ENCODE data around the gene SRMS.

Gene SRMS

GRCh38 chr20:63549019-63549418 lies 1.5 kb upstream of the SRMS start:
- no peaks in the 10 kb centered on the region for H3K79me2 ChIP-seq (ENCODE audit: control insufficient read depth, insufficient read depth, low read length, poor library complexity)
- no peak for DNase-seq
- no peak overlapping the region for H3K4ac ChIP-seq (ENCODE audit: low read depth, low read length)
- H2BK120ac ChIP-seq (ENCODE audit: insufficient read depth, low read length, poor library complexity), result no peak overlapping the region
- H2BK5ac ChIP-seq (ENCODE audit: low read depth, low read length, poor library complexity), result no peak overlapping the region
- H3K23ac ChIP-seq (ENCODE audit: low read length), result no peak overlapping the region
- H3K4me3 ChIP-seq (ENCODE audit: low read depth, low read length), result no peak overlapping the region
- no peak overlapping the region for H2AK5ac ChIP-seq (ENCODE audit: low read length)
- no peak overlapping the region for H3K9ac ChIP-seq (ENCODE audit: low read length)
- no peaks in the 10 kb centered on the region for H3K27me3 ChIP-seq (ENCODE audit: insufficient read depth, low read length)
- H3K79me1 ChIP-seq (ENCODE audit: low read length), result peaks cover 3% of the 10 kb centered on the region
- no peak overlapping the region for H3K4me2 ChIP-seq (ENCODE audit: low read length)
- WGBS (ENCODE audit: extremely low coverage, insufficient coverage, insufficient read length), result no CpG with 5 or more reads among the region's 25 CpGs
- peaks cover 7 to 9% of the 10 kb centered on the region in 2 experiments for H3K4me1 ChIP-seq (ENCODE audit: control insufficient read depth in 1 of 2, insufficient read depth in 2 of 2, low read length in 2 of 2)
- H3K36me3 ChIP-seq (ENCODE audit: control insufficient read depth in 1 of 2, insufficient read depth in 2 of 2, low read length in 2 of 2), result no peaks in the 10 kb centered on the region
- H4K12ac ChIP-seq (ENCODE audit: low read depth, low read length), result no peak overlapping the region
- no peak overlapping the region for H3K18ac ChIP-seq (ENCODE audit: low read length)
- H3K14ac ChIP-seq (ENCODE audit: low read length), result no peak overlapping the region
- H3K9me3 ChIP-seq (ENCODE audit: insufficient read depth, low read depth, low read length), result peaks cover 2% of the 10 kb centered on the region
- H3K27ac ChIP-seq (ENCODE audit: low read depth, low read length), result no peak overlapping the region
- no peak overlapping the region for H4K91ac ChIP-seq (ENCODE audit: low read depth, low read length)
- H2AFZ ChIP-seq (ENCODE audit: insufficient read depth, low read length, poor library complexity), result no peak overlapping the region
- no peak overlapping the region for H4K8ac ChIP-seq (ENCODE audit: low read depth, low read length)
- H2BK12ac ChIP-seq (ENCODE audit: low read length), result no peak overlapping the region

GRCh38 chr20:63548542-63548941 lies 993 bp upstream of the SRMS start:
- H2AFZ ChIP-seq (ENCODE audit: insufficient read depth, low read length, poor library complexity), result no peak overlapping the region
- H3K23ac ChIP-seq (ENCODE audit: low read length), result no peak overlapping the region
- H3K79me2 ChIP-seq (ENCODE audit: control insufficient read depth, insufficient read depth, low read length, poor library complexity), result no peaks in the 10 kb centered on the region
- no peak overlapping the region for H3K27ac ChIP-seq (ENCODE audit: low read depth, low read length)
- no peaks in the 10 kb centered on the region for H3K27me3 ChIP-seq (ENCODE audit: insufficient read depth, low read length)
- H3K36me3 ChIP-seq (ENCODE audit: control insufficient read depth in 1 of 2, insufficient read depth in 2 of 2, low read length in 2 of 2), result no peaks in the 10 kb centered on the region
- no peak overlapping the region for H4K12ac ChIP-seq (ENCODE audit: low read depth, low read length)
- H3K4me3 ChIP-seq (ENCODE audit: low read depth, low read length), result no peak overlapping the region
- H3K4ac ChIP-seq (ENCODE audit: low read depth, low read length), result no peak overlapping the region
- H4K8ac ChIP-seq (ENCODE audit: low read depth, low read length), result no peak overlapping the region
- H2AK5ac ChIP-seq (ENCODE audit: low read length), result no peak overlapping the region
- no CpG with 5 or more reads among the region's 11 CpGs for WGBS (ENCODE audit: extremely low coverage, insufficient coverage, insufficient read length)
- H2BK12ac ChIP-seq (ENCODE audit: low read length), result no peak overlapping the region
- H3K79me1 ChIP-seq (ENCODE audit: low read length), result no peaks in the 10 kb centered on the region
- no peak overlapping the region for H3K9ac ChIP-seq (ENCODE audit: low read length)
- H3K18ac ChIP-seq (ENCODE audit: low read length), result no peak overlapping the region
- no peak overlapping the region for H3K14ac ChIP-seq (ENCODE audit: low read length)
- DNase-seq, result no peak
- H2BK120ac ChIP-seq (ENCODE audit: insufficient read depth, low read length, poor library complexity), result no peak overlapping the region
- H4K91ac ChIP-seq (ENCODE audit: low read depth, low read length), result no peak overlapping the region
- peaks cover 5 to 7% of the 10 kb centered on the region in 2 experiments for H3K4me1 ChIP-seq (ENCODE audit: control insufficient read depth in 1 of 2, insufficient read depth in 2 of 2, low read length in 2 of 2)
- H3K9me3 ChIP-seq (ENCODE audit: insufficient read depth, low read depth, low read length), result peaks cover under 1% of the 10 kb centered on the region
- no peak overlapping the region for H2BK5ac ChIP-seq (ENCODE audit: low read depth, low read length, poor library complexity)
- no peak overlapping the region for H3K4me2 ChIP-seq (ENCODE audit: low read length)

- Histone ChIP-seq H2AFZ (ENCODE audit: insufficient read depth, low read length, poor library complexity) (no peak overlapping the region), H3K36me3 (ENCODE audit: control insufficient read depth in 1 of 2, insufficient read depth in 2 of 2, low read length in 2 of 2) (no peaks in the 10 kb centered on the region), H2BK120ac (ENCODE audit: insufficient read depth, low read length, poor library complexity) (no peak overlapping the region), H2AK5ac (ENCODE audit: low read length) (no peak overlapping the region), H3K9me3 (ENCODE audit: insufficient read depth, low read depth, low read length) (no peaks in the 10 kb centered on the region), H2BK5ac (ENCODE audit: low read depth, low read length, poor library complexity) (no peak overlapping the region), H4K12ac (ENCODE audit: low read depth, low read length) (no peak overlapping the region), H3K27me3 (ENCODE audit: insufficient read depth, low read length) (no peaks in the 10 kb centered on the region), H3K14ac (ENCODE audit: low read length) (no peak overlapping the region), H3K18ac (ENCODE audit: low read length) (no peak overlapping the region), H3K4ac (ENCODE audit: low read depth, low read length) (no peak overlapping the region), H3K4me3 (ENCODE audit: low read depth, low read length) (no peak overlapping the region), H2BK12ac (ENCODE audit: low read length) (no peak overlapping the region), H3K27ac (ENCODE audit: low read depth, low read length) (no peak overlapping the region), H4K8ac (ENCODE audit: low read depth, low read length) (no peak overlapping the region), H4K91ac (ENCODE audit: low read depth, low read length) (no peak overlapping the region), H3K9ac (ENCODE audit: low read length) (no peak overlapping the region), H3K79me2 (ENCODE audit: control insufficient read depth, insufficient read depth, low read length, poor library complexity) (no peaks in the 10 kb centered on the region), H3K4me2 (ENCODE audit: low read length) (no peak overlapping the region), H3K23ac (ENCODE audit: low read length) (no peak overlapping the region), H3K79me1 (ENCODE audit: low read length) (no peaks in the 10 kb centered on the region), H3K4me1 (ENCODE audit: control insufficient read depth in 1 of 2, insufficient read depth in 2 of 2, low read length in 2 of 2) (peaks cover 0 to 3% of the 10 kb centered on the region in 2 experiments)
- WGBS (ENCODE audit: extremely low coverage, insufficient coverage, insufficient read length), result no CpG with 5 or more reads among the region's 58 CpGs
- DNase-seq, result no peak
Observed at GRCh38 chr20:63546956-63547724, 409 bp downstream of the SRMS start.

- Histone ChIP-seq H2AK5ac (ENCODE audit: low read length) (no peak overlapping the region), H3K4ac (ENCODE audit: low read depth, low read length) (no peak overlapping the region), H4K91ac (ENCODE audit: low read depth, low read length) (no peak overlapping the region), H3K36me3 (ENCODE audit: control insufficient read depth in 1 of 2, insufficient read depth in 2 of 2, low read length in 2 of 2) (no peaks in the 10 kb centered on the region), H4K12ac (ENCODE audit: low read depth, low read length) (no peak overlapping the region), H3K18ac (ENCODE audit: low read length) (no peak overlapping the region), H2AFZ (ENCODE audit: insufficient read depth, low read length, poor library complexity) (no peak overlapping the region), H3K4me3 (ENCODE audit: low read depth, low read length) (no peak overlapping the region), H3K27ac (ENCODE audit: low read depth, low read length) (no peak overlapping the region), H2BK120ac (ENCODE audit: insufficient read depth, low read length, poor library complexity) (no peak overlapping the region), H3K79me2 (ENCODE audit: control insufficient read depth, insufficient read depth, low read length, poor library complexity) (no peaks in the 10 kb centered on the region), H3K23ac (ENCODE audit: low read length) (no peak overlapping the region), H3K9me3 (ENCODE audit: insufficient read depth, low read depth, low read length) (no peaks in the 10 kb centered on the region), H3K4me2 (ENCODE audit: low read length) (no peak overlapping the region), H3K9ac (ENCODE audit: low read length) (no peak overlapping the region), H3K14ac (ENCODE audit: low read length) (no peak overlapping the region), H4K8ac (ENCODE audit: low read depth, low read length) (no peak overlapping the region), H3K27me3 (ENCODE audit: insufficient read depth, low read length) (no peaks in the 10 kb centered on the region), H3K4me1 (ENCODE audit: control insufficient read depth in 1 of 2, insufficient read depth in 2 of 2, low read length in 2 of 2) (peaks cover 0 to 3% of the 10 kb centered on the region in 2 experiments), H2BK5ac (ENCODE audit: low read depth, low read length, poor library complexity) (no peak overlapping the region), H2BK12ac (ENCODE audit: low read length) (no peak overlapping the region), H3K79me1 (ENCODE audit: low read length) (no peaks in the 10 kb centered on the region)
- no CpG with 5 or more reads among the region's 20 CpGs for WGBS (ENCODE audit: extremely low coverage, insufficient coverage, insufficient read length)
- no peak for DNase-seq
Observed at GRCh38 chr20:63546256-63546955, 1.1 kb downstream of the SRMS start.
